RPMI7951 (cell line): ENCODE results near the gene PXK. TPM values are rescaled to one million over a fixed set of nuclear protein-coding genes. Genes with fewer than 3 reads are reported as not detected.

Experiments used
- DNase-seq: peaks from one replicate; pipeline ENCODE4 v3.0.0-alpha.2; 2012; ENCODE audit warnings: low read depth
- total RNA-seq: library from RNA; depleted of rRNA; stranded (reverse); fragments of >200 nt; shearing (Covaris generic); gene quantifications from 2 replicates; pipeline ENCODE4 v1.2.3, GENCODE V29; 2014

The PXK gene
- total RNA-seq, 1 experiment from 2014 or later, result 63.6 TPM

DNA sequence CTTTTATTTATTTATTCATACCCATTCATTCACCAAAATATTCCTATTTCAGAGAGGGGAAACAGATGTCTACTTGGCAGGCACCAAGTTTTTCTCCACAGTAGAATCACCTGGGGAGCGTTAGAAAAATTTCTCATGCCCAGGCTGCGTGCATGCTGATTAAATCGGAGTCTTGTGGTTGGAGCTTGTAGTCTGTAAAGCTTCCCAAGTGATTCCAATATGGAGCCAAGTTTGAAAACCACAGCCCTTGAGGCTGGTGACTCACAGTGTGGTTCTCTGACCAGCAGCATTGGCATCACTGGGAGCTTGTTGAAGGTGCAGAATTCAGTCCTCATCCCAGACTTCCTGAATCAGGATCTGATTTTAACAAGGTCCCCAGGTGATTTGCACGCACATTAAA, 51.2 kb downstream of the PXK start:
- peak; percentile 100 for DNase-seq

DNA sequence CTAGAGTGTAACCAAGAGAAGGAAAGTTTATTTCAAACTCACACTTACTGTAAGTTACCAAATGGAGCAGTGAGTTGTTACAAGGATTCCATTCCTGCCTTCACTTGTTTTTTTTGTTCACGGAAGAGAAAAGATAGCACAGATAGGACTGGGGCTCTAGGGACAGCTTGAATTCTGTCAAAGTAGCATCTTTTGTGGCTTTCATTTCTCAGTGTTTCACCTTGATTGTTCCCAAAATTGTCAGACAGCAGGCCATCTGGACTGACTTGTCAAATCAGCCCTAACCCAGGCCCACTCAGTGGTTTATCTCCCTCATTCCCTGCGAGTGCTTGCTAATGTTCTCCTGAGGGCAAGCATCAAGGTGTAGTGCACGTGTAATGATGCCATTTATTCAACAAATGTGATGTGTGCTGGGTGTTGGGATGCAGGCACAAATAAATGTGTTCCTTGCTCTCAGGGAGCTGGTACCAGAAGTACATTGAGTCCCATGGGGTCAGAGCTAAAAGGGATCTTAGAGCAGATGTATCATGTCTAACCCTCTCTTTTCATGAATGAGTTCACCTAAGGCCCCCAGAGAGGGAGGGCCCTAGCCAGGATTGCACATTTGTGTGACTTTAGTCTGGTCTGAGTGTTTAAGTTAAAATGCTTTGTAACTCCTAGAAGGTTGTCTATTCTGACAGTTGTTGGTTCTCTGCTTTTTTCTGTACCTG, 51.8 kb downstream of the PXK start:
- no peak for DNase-seq

DNA sequence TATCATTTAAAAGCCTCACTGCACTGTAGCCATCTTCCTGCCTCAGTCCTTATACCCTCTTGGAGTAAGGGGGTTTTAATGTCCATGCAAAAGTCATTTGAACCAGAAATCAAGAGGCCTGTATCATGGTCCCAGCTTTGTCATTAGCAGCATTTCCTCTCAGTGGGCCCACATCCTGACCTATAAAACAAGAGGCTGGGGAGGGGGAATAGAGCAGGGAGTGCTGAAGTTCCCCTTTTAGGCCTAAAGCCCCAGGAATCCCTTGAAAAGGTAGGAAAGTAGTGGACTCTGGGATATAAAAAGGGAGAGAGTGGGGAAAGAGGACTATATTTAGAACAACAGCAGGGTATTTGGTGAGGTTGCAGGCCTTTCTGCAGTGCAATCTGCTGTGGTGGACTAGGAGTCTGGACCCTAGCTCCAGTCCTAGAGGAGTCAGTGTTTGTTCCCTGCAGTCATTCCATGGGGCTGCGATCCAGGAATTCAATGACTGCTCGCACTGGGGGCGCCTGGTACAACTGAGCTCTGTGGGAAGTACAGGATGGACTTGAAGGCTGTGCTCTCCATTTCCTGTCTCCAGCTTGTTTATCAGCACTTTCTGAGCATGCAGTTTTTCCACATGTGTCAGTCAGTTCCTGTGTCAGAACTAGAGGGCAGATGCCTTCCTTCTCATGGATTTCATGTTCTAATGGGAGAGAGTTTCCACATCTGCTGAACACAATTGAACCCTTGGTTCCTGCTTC, 54.1 kb downstream of the PXK start:
- peak; percentile 85 for DNase-seq

DNA sequence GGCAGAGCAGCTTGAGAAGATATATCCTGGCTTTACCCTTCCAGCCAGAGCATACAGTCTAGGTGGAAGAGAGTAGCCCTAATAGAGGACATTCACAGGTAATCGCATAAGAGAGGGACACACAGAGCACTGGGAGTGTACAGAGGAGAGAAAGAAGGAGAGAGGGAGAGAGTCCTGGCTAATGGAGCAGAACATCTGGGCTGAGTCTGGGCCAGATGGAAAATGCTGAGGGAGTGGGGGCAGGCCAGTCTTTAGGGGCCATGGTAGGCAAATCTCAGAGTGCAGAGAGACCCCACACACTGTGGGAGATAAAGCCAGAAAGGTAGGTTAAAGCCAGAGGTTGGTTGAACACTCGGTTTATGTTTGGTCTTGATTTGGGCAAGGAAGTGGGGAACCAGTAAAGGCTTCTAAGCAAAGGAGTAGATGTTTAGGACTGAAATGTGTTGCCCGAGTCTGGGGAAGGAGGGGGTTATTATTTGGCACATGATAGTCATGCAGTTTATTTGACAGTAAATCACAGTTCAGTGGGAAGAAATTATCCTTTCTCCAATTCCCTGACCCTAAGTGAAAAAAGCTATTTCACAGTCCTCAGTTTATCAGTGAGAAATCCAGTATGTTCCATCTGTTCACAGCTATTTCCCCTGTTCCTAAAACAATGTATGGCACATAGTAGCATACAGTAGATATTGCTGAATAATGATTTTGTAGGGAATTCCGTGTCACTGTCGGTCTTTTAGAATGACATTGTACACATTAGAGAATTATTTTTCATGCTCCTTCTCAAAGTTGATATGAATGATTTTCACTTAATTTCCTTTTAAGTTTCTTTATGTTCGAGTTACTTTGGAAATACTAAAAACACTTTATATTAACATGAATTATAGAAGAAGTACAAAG, 55.2 kb downstream of the PXK start:
- DNase-seq, result no peak

DNA sequence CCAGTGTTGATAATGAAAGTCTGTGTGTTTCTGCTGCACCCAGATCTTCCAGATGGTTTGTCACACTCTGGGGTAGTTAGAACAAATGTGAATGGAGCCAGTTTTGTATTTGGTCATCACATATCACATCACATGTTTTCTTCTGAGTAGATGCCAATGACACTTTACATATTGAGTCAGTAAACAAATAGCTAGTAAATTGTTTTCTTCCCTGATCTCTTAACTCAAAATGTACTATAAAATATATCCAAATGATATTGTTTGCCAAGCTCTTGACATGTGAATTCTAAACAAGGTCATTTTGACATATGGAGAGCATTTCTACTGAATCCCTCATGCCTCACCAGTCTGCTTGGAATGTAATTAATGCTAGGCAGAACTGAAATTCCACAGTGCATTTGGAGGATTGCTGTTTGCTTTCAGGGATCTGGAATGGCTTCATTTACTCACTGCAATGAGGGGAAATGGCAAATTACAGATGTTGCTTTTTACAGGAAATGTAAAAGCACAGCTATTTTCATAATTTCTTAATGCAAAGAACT, 55.9 kb downstream of the PXK start:
- DNase-seq, result peak; percentile 69

DNA sequence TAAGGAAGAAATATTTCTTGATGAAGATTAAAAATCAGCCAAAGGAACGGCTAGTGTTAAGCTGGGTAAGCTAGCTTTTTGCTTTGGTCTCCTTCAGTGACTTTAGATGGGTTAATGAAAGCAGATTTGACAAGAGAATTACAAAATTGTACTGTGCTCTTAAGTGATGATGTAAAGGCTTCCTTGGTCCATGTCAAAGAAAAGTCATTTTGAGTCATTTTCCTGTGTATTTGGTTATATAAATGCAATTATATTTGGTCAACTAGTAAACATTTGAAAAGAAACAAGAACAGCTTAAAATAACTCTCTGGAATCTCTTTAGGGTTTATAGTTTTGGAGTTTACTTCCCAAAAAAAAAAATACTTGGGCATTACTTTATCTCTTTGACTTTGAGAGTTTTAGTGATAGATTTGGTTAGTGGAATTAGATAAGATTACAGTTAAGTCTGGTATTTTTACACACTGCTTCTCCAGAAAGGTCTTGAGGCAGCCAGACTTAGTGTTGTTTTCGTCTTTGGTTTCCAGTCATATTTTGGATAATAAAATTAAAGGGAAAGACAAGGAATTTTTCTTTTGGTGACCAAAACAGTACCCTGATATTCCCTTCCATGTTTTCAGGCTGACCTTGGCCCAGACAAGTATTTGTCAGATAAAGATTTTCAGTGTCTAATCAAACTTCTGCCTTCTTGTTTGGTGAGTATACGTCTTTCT, 58.6 kb downstream of the PXK start:
- no peak for DNase-seq

DNA sequence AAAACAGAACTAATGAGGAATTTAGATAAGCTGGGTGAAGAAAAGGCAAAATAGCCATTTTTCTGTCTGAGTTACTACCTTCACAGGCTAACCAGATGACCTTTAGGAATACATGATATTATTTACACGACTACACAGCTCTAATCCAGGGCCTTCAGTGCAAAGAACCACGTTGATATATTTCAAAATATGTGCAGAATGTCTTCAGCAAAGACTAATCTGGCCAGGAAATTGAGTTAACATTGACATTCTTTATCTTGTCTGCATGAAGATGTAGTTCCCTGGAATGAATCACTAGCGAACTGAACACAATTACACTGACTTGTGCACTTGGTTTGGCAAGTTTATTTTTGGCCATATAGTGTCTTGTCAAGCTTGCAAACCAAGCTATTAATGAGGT, 59.5 kb downstream of the PXK start:
- DNase-seq, result no peak

DNA sequence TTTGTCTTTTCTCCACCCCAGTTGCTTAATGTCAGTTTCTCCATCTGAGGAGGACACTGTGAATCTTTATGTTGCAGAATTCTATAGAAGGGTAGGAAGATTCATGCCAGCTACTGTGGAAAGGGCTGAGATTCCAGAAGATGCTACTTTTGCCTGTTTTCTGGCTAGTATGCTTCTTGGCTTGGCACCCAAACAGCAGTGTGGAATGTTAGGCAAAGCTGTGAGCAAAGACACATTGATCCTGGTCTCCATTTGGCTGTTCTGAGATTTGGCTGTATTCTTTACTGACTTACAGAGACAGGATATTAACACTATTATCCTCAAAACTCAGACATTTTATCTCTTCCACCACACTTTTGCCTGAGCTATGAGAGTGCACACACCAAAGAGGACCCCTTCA, 61.6 kb downstream of the PXK start:
- no peak for DNase-seq

DNA sequence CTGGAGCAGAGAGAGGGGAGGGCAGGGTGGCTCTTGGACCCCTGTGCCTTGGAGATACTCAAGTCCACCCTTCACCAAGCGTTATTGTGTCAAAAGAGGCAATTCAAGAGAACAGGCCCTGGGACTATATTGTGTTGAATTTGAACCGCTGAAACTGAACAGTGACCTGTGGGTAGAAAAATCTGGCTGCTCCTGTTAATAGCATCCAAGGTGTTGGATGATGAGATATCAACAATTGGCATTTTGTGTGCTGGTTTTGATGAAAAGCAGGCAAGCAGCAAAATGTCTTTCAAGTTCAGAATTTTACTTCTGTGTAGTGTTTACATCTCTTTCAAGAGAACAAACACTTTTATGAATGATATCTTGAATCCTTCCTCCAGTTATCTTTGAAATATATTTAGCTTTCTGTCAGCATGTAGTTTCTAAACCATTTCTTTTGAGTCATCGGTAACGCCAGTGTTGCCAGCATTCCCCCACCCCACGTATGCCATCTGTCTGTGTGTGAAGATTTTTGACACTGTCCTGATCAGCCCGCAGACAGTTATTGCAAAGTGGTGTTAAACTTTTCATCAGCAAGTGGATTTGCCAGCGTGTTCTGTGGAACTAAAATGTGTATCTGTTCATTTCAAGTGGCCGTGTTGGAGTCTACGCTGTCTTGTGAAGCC, 66.1 kb downstream of the PXK start:
- no peak for DNase-seq

DNA sequence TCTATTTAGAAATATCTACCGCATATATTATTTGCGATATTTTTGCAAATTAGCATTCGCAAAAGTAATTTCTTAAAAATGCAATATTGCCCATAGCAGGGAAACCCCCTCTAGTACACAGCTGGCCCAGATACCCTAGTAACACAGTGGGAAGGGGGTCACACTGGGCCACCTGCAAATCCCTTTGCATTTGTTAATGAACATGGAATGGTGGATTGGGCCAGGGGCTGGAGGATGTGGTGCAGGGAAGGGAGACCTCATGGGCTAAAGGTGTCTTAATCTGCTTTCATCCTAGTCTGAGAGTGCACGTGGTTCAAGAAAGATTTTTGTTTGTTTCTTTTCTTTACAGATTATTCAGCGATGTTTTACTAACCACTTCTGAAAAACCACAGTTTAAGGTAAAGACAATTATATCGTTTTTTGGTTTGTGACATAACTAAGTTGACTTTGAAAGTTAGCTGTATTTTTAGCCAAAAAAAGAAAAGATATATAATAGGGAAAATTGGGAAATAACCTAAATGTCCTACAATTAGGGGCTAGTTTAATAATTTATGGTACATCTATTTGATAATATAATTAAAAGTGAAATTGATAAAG, 70.9 kb downstream of the PXK start:
- DNase-seq, result no peak

DNA sequence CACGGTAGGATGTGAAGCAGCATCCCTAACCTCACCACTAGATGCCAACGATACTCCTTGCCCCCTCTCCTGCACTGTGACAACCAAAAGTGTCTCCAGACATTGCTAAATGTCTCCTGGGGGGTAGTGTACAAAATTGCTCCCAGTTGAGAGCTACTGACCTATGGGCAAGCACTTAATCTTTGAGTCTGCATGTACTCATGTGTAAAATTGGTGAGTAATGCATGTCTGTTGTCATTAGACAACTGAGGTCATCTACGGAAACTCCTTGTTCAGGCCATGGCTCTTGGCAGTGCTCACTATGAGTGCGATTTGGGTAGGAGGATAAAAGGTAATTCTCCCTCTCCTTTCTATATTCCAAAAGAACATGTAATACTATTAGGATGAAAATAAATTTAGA, 71.7 kb downstream of the PXK start:
- peak; percentile 91 for DNase-seq

DNA sequence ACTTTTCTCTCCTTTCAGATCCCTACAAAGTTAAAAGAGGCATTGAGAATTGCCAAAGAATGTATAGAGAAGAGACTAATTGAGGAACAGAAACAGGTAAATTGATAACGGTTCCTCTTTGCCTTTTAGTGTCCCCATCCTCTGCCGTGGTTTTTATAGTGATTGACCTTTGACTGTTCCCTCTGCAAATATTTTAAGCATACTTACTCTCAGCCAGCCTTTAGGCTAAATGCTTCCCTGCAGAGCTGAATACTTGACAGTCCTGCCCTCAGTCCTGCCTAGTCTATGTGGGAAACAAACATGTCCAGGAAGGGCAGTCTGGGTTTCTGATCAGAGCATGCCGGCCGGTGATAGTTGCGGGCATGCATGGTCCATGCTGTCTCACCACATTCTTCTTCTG, 76.2 kb downstream of the PXK start:
- no peak for DNase-seq

DNA sequence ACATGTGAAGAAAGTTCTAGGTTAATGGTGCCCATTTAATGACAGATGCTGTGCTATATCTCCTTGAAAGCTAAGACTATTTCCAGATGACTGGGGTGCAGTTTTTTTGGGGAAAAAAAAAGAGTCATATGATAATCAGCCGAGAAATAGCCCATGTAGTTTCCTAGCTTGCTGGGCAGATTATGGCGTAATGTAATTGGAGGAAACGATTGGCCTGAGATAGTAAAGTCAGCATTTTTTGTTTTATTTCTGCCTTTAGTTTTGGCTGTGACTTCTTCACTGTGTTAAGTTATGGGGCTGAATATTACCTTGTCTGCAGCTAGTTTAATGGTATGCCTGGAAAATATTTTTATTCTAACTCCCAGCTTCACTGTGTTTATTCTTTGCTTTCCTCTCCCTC, 77.0 kb downstream of the PXK start:
- DNase-seq, result no peak

DNA sequence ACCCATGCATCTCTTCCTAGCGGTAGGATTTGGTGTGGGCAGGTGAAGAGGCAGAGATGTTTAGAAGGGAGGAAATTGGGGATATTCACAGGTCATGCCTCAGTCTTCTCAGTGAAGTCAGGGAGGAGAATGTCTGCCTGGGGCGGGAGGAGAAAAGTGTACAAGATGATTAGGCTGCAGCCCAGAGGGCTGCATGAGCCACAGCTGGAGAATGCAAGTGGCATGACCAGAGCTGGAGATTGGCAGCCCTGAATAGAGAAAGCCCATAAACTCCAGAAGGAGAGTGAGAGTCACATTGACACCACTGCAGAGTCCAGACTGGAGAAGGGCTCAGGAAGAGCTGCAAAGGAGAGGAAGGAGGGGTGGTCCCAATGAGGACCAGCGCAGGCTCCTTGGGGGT, 78.3 kb downstream of the PXK start:
- peak; percentile 46 for DNase-seq

DNA sequence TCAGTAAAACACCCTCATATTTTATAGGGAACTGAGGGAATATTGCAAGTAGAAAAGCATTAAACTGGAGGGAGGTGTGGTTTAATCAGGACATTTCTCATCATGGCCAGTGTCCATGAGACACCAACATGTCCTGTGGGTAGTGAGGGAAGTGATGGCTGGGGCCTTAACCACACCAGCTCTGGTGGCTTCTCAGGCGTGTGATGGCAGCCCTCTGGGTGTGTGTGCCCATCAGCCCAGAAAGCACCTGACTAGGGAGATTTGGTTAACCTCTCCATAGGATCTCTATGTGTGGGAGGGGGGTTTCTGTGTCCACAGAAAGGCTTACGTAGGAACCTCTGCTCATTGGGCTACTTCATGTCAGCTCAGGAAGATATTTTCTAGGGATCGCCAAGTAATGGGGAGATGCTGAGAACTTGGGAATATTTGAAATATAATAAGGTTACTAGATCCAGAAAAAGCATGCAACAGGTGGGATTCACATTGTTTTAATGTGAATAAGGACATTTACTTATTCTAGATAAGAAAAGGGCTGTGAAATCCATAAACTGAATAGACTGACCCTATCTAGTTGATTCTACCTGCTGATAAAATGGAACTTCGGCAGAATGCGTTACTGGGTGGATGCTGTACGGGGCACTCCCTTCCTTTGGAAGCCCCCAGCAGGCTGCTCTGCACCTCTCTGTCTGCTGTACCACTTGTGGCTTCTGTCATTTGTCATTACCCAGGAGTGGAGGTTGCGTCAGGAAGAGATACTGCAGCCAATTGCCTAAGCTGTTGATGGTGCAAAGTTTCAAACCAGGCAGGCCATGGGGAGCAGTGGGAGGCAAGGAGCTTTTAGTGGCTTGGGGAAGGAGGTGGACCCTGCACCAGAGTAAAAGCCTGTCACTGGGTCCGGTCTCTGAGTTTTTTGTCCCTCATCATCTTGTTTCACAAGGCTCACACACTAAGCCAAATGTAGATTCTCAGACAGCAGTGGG, 79.4 kb downstream of the PXK start:
- no peak for DNase-seq

DNA sequence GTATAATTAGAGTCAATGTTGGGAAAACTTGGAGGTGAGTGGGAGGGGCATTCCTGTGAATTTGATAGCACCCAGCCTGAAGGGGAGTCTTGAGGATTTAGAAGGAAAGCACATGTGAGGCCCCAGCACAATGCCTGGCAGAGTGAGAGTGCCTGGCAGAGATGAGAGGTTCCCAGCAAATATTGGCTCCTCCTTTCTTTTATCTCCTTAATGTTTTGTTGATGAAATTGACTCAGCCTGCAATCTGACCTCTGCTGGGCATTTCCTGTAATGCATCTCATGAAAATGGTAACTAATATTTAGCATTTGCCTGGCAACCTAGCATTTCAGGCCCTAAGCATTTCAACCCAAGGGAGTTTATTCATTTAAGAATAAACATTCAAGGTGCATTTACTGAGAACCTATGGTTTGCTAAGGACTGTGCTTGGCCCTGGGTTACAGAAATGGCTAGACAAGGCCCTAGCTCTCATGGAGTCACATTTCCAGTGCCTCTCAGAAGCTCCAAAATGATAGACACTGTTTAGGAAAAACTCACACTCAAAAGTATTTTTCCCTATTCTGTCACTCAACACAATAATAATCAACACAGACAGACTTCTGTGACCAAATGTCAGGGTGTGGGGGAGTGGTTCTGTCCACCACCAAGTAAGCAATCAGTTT, 82.0 kb downstream of the PXK start:
- peak; percentile 76 for DNase-seq

DNA sequence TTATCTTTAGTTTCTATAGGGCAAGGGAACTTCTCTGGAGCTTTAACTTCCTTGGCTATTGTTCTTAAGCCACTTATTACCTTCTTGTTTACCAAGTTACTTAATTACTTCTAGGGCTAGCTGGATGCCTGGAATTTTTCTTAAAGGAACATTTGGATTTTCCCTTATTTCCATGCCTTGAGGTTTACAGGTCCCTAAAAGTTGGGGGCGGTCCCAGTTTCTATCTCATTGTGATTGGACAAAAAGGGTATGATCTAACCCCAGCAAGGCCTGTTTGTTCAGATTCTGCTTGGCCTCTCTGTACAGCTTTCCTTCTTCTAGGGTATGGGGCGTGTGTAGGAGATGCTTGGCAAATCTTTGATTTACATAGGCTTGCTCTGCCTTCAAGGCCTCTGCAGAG, 83.5 kb downstream of the PXK start:
- no peak for DNase-seq

DNA sequence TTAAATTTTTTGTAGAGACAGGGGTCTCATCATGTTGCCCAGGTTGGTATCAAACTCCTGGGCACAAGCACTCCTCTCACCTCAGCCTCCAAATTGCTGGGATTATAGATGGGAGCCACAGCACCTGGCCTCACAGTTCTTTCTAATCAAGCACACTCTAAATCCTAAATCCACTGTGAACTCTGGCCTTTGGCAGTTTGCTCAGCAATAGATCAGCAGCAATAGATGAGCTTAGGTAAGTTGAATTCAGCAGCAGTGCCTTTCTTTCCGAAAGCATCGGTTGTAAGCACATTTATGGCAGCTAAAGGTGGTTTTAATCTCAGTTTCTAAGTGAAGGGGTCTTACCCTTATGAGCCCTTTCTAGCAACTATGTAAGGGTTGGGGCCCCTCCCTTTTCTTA, 84.4 kb downstream of the PXK start:
- no peak for DNase-seq

DNA sequence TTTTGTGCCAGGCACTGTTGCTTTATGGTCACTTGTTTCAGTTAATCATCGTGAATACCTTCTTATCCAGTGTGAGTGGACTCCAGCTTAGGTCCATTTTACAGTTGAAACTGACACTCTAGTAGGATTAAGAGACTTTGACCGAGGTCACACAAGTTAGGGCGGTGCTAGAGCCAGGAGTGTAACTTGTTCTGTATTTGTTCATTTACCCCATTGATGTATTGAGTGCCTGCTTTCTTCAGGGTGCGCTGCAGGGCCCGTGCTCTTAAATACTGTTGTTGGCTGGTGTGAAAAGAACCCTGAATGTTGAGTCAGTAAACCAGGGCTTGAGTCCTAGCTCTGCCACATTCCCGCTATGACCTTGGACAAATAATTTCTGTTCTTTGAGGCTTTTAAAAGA, 85.5 kb downstream of the PXK start:
- DNase-seq, result no peak
